Measurements from ENCODE around the gene EFCAB5.
A peak's percentile ranks its signal among the peaks of the same experiment; 100 is the strongest.
"Not testable (repeated sequence)": the region's sequence is repeated elsewhere in the genome, so short reads cannot be mapped to it uniquely, and the experiment has no call there.

Gene EFCAB5

GRCh38 chr17:30103921-30104320 is 162.5 kb downstream of the EFCAB5 start:
- no peak for DNase-seq

DNA sequence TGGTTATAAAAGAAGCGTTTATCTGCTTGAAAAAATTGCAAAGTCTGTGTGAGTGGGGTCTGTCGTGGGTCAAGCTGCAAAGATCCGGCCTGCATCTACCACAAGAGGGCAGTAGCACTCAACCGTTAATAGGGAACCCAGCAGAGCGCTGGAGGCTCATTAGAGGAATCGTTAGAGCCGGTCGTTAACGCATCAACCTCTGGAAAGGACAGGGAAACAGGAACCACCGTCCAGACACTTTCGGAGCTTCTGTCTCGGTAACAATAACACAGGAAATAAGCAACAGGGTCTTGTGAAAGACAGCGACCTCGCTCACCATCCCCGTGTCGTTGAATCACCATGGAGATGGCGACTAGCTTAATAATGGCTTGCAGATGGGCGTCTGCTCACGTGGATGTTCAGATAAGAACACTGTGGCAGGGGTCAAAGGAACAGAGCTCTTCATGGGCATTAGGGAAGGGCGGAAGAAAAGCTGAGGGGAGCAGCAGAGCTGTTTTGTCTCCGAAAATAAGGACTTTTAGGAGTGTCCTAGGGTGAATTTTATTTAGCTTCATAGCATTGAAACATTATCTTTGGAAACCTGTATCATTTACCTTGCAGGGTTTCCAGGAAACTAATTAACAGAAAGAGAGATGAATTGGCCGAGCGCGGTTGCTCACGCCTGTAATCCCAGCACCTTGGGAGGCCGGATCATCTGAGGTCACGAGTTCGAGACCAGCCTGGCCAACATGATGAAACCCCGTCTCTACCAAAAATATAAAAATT is 163.3 kb downstream of the EFCAB5 start:
- peak; percentile 73 for DNase-seq

GRCh38 chr17:30112794-30113193 is 171.4 kb downstream of the EFCAB5 start:
- DNase-seq: no peak

GRCh38 chr17:30113213-30113612 is 171.8 kb downstream of the EFCAB5 start:
- DNase-seq: no peak

- no peak for DNase-seq
Observed at GRCh38 chr17:30116345-30116660, 174.9 kb downstream of the EFCAB5 start.

DNA sequence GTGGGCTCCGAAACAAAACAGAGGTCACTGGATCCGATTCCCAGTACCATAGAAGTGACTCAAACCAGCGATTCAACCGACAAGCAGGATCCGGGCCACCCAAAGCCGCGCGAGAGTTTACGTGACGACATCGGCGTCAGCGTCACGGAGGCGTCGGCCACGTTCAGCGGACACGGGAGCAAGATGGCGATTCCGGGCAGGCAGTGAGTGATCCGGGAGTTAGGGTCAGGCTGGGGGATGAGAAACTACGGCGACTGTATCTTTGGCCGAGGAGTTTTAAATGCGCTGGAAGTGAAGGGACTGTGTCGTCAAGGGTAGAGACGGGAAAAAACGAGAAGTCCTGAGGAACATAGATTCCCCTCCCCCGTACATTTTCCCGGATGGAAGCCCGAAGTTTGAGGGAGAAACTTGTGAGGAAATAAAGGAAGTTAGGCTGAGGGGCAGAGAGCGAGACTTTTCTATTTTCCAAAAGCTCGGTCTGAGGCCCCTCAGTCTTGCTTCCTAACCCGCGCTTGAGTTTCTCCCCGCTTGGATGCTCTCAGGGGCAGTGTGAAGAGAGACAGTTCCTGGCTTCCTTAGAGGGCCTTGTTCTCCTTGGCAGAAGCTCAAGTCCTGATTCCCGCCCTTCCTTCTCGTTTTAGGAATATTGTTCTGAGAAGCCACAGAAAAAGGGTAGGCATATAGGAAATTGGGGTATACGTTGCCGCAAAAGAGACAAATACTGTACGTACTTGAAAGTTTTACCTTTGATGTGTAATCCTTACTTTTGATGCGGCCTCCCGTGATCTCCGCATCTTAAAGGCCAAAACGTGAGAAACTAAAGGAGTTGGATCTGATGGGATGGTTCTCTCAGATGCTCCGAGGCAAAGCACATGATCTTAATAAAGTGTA is 175.5 kb downstream of the EFCAB5 start, which contains the start of gene NSRP1:
NSRP1 (plus strand) TSS at position 156 of the 891 bp plus-strand sequence; CDS start at position 184, 28 bp downstream.
- peak; percentile 96 for DNase-seq

DNA sequence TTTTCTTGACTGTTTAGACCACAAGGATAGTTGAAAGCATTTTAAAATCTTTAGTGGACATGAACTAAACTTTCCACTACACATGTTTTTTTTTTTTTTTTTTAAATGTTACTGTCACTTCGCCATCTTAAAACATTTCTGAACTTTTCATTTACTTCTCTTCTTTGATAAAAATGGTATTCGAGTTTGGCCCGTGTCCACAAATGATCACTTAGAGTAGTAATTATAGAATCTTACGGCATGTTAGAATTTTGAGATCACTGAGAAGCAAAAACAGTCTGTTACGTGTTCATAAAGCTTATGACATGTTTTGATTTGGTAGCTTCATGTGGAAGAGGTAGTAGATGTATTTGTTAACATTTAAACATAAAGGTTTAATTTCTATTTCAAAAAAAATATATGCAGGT is 176.2 kb downstream of the EFCAB5 start:
- DNase-seq: peak; percentile 9

GRCh38 chr17:30118635-30119034 is 177.2 kb downstream of the EFCAB5 start:
- not testable (repeated sequence) for DNase-seq

- DNase-seq: no peak
Observed at GRCh38 chr17:30124273-30124796, 182.9 kb downstream of the EFCAB5 start.

DNA sequence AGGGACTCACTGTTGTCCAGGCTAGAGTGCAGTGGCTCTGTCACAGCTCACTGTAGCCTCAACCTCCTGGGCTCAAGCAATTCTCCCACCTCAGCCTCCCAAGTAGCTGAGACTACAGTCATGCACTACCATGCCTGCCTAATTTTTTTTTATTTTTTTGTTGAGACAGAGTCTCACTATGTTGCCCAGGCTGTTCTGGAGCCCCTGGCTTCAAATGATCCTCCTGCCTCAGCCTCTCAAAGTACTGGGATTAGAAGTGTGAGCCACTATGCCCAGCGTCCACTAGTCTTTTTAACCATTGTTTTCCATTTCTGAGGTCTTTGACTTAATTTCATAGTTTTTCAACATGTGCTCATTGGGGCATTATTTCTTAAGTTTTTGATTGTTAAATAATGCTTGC is 188.7 kb downstream of the EFCAB5 start:
- DNase-seq: no peak

GRCh38 chr17:30132615-30133014 is 191.2 kb downstream of the EFCAB5 start:
- no peak for DNase-seq

DNA sequence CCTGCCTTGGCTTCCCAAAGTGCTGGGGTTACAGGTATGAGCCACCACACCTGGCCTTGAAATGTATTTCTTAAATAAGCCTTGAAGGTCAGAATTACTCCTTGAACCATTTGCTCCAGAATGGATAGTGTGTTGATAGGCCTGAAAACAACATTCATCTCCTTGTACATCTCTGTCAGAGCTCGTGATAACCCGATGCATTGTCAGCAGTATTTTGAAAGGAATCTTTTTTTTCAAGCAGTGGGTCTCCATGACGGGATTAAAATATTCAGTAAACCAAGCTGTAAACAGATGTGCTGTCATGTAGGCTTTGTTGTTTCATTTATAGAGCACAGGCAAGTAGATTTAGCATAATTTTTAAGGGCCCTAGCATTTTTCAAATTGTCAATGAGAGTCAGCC is 191.8 kb downstream of the EFCAB5 start:
- no peak for DNase-seq

DNA sequence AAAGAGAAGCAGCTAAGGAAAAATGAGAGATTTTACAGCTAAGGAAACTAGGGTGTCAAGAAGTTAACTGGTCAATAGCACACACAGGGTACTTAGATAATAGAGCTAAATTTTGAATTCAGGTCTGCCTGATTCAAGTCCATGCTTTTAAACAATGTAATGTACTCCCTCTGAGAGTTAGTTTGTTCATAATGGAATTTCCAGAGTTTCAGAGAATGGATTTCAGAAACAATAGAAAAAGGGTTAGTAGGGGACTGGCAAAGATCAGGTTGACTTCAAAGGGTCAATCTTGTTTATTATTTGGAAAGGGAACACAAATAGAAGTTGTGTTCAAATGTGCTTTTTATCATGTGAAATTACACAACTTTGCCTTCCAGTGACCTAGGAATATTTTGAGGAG is 193.1 kb downstream of the EFCAB5 start:
- DNase-seq: no peak

- no peak for DNase-seq
Observed at GRCh38 chr17:30137158-30137557, 195.7 kb downstream of the EFCAB5 start.

DNA sequence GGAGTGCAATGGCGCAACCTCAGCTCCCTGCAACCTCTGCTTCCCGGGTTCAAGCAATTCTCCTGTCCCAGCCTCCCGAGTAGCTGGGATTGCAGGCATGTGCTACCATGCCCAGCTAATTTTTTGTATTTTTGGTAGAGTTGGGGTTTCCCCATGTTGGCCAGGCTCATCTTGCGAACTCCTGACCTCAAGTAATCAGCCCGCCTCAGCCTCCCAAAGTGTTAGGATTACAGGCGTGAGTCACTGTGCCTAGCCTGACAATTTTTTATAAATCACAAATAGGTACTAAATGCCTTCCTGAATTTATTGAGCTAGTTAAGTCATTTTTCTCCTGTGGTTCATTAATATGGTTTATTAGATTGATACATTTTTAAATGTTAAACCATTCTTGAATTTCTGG is 206.4 kb downstream of the EFCAB5 start:
- peak; percentile 7 for DNase-seq

GRCh38 chr17:30148376-30148775 is 206.9 kb downstream of the EFCAB5 start:
- DNase-seq: no peak

DNA sequence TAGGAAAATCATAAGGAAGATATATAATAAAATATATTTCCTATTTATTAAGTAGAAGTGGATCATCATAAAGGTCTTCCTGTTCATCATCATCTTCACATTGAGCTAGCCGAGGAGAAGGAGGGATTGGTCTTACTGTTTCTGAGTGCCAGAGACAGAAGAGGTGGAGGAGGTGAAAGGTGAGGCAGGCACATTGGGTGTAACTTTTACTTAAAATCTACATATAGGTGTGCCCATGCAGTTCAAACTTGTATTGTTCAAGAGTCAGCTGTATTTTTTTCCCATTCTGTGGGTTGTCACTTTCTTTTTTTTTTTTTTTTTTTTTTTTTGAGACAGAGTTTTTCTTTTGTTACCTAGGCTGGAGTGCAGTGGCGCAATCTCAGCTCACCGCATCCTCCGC is 210.0 kb downstream of the EFCAB5 start:
- no peak for DNase-seq

DNA sequence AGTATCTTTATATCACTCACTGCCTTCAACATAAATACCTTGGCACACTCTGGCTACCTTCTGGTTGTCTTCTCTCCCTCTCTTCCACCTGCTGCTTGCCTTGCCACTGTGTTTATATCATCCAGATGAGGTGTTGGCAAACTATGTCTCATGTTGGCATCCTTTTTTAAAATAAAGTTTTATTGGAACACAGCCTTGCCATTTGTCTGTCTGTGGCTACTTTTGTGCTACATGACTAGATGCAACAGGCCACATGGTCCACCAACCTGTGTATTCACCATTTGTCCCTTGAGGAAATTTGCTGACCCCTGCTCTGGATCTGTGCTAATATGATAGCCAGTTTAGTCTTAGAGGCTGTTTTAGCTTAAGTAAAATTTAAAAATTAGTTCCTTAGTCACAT is 212.0 kb downstream of the EFCAB5 start:
- DNase-seq: no peak

- DNase-seq: no peak
Observed at GRCh38 chr17:30155389-30155788, 214.0 kb downstream of the EFCAB5 start.

Measured in fibroblast of skin of right biceps (primary cell).